Measurements from ENCODE around the gene ITGA11. TPM values are rescaled to one million over a fixed set of nuclear protein-coding genes. Genes with fewer than 3 reads are reported as not detected.
A peak's percentile ranks its signal among the peaks of the same experiment; 100 is the strongest.

ITGA11 gene
- total and polyA plus RNA-seq, 10 donors: 0.27 to 17.2 (median 5.8) TPM

DNA sequence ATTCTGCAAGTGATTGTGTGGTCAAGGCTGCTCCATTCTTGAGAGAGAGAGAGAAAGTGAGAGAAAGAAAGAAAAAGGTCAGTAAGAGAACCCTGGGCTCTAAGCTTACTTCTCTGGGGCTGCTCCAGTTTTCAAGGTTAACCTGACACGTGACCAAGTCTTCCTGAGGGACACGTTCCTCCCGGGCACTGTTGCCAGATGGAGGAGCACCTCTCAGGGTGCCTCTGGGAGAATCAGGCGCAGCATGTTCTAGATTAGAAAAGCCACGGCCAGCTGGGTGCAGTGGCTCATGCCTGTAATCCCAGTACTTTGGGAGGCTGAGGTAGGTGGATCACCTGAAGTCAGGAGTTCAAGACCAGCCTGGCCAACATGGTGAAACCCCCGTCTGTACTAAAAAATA is 60.8 kb downstream of the ITGA11 start:
- Histone ChIP-seq H3K9me3 (no peaks in the 10 kb centered on the region), H3K36me3 (no peaks in the 10 kb centered on the region), H3K27ac (no peak overlapping the region), H3K4me1 (peaks cover 0 to 32% (median 20%) of the 10 kb centered on the region in 6 donors), H3K27me3 (replicated peaks in 1 of 7) (no peaks in the 10 kb centered on the region), H3K4me3 (no peak overlapping the region)
- WGBS, 5 donors: 59 to 76% (median 67%) methylated on average over 6 of the region's 6 CpGs
- DNase-seq: no peak
- no peak for TF ChIP-seq POLR2A (IDR thresholded peaks at IDR 0.05)
- TF ChIP-seq POLR2AphosphoS5 (IDR thresholded peaks at IDR 0.05): no peak
- TF ChIP-seq, protein P1, sequence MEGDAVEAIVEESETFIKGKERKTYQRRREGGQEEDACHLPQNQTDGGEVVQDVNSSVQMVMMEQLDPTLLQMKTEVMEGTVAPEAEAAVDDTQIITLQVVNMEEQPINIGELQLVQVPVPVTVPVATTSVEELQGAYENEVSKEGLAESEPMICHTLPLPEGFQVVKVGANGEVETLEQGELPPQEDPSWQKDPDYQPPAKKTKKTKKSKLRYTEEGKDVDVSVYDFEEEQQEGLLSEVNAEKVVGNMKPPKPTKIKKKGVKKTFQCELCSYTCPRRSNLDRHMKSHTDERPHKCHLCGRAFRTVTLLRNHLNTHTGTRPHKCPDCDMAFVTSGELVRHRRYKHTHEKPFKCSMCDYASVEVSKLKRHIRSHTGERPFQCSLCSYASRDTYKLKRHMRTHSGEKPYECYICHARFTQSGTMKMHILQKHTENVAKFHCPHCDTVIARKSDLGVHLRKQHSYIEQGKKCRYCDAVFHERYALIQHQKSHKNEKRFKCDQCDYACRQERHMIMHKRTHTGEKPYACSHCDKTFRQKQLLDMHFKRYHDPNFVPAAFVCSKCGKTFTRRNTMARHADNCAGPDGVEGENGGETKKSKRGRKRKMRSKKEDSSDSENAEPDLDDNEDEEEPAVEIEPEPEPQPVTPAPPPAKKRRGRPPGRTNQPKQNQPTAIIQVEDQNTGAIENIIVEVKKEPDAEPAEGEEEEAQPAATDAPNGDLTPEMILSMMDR (IDR thresholded peaks at IDR 0.05 in 8 of 11, conservative IDR thresholded peaks at IDR 0.05 in 3 of 11): no peak
- intact Hi-C loops (cut with DNase I; ENCODE audit: low total_unique reads): no loop called here

GRCh38 chr15:68370768-68371151 is 61.2 kb downstream of the ITGA11 start:
- no peaks in the 10 kb centered on the region for H3K36me3 ChIP-seq
- H3K4me1 ChIP-seq: peaks cover 0 to 36% (median 24%) of the 10 kb centered on the region in 6 donors
- H3K27ac ChIP-seq: no peak overlapping the region
- H3K27me3 ChIP-seq (replicated peaks in 1 of 7): no peaks in the 10 kb centered on the region
- H3K4me3 ChIP-seq: no peak overlapping the region
- WGBS, 5 donors: 73 to 81% (median 80%) methylated on average over 9 of the region's 9 CpGs
- intact Hi-C loops (cut with DNase I; ENCODE audit: low total_unique reads): no loop called here
- no peaks in the 10 kb centered on the region for H3K9me3 ChIP-seq
- no peak for TF ChIP-seq POLR2A (IDR thresholded peaks at IDR 0.05)
- TF ChIP-seq POLR2AphosphoS5 (IDR thresholded peaks at IDR 0.05): no peak
- TF ChIP-seq, protein P1 (IDR thresholded peaks at IDR 0.05 in 8 of 11, conservative IDR thresholded peaks at IDR 0.05 in 3 of 11): no peak
- no peak for DNase-seq

- Histone ChIP-seq H3K27me3 (replicated peaks in 1 of 7) (no peaks in the 10 kb centered on the region), H3K4me1 (peaks cover under 1 to 42% (median 30%) of the 10 kb centered on the region in 6 donors), H3K36me3 (no peaks in the 10 kb centered on the region), H3K27ac (no peak overlapping the region), H3K9me3 (no peaks in the 10 kb centered on the region), H3K4me3 (no peak overlapping the region)
- WGBS, 5 donors: 88 to 95% (median 91%) methylated on average over 17 to 24 of the region's 24 CpGs
- no peak for DNase-seq
- intact Hi-C loops (cut with DNase I; ENCODE audit: low total_unique reads): no loop called here
- TF ChIP-seq POLR2AphosphoS5 (IDR thresholded peaks at IDR 0.05): no peak
- TF ChIP-seq, protein P1 (IDR thresholded peaks at IDR 0.05 in 8 of 11, conservative IDR thresholded peaks at IDR 0.05 in 3 of 11): no peak
- TF ChIP-seq POLR2A (IDR thresholded peaks at IDR 0.05): no peak
Observed at GRCh38 chr15:68369931-68370767, 61.8 kb downstream of the ITGA11 start.

- Histone ChIP-seq H3K4me1 (peaks cover 4 to 55% (median 37%) of the 10 kb centered on the region in 6 donors), H3K9me3 (no peaks in the 10 kb centered on the region), H3K36me3 (no peaks in the 10 kb centered on the region), H3K27ac (peak overlapping the region in 7 of 8 donors; percentile 51 to 76 (median 65)), H3K4me3 (no peak overlapping the region), H3K27me3 (replicated peaks in 1 of 7) (no peaks in the 10 kb centered on the region)
- DNase-seq: no peak
- TF ChIP-seq POLR2AphosphoS5 (IDR thresholded peaks at IDR 0.05) (peak in 1 of 3 donors; percentile 67), POLR2A (IDR thresholded peaks at IDR 0.05) (no peak)
- 68 to 87% (median 77%) methylated on average over 9 of the region's 9 CpGs for WGBS, 5 donors
- intact Hi-C loops (cut with DNase I; ENCODE audit: low total_unique reads): no loop called here
Observed at GRCh38 chr15:68368731-68369435, 63.1 kb downstream of the ITGA11 start.

Measured in spleen (tissue), 11 donors.